Loucy (cell line): Measurements from ENCODE around the gene NOTCH3.
A peak's percentile ranks its signal among the peaks of the same experiment; 100 is the strongest.

ENCODE experiments used
- H2AFZ ChIP-seq: fragments of 200-600 bp; sonication (generic); 2 replicates; pipeline ENCODE4 v1.6.0; 2016; ENCODE audit warnings: antibody characterized with exemption, mild to moderate bottlenecking, low read length, moderate library complexity
- H3F3A ChIP-seq: fragments of 200-600 bp; 2 replicates; pipeline ENCODE4 v1.6.0; 2016; ENCODE audit warnings: antibody characterized with exemption, low read depth, mild to moderate bottlenecking
- H3K27me3 ChIP-seq: fragments of 200-600 bp; sonication (generic); 2 replicates; pipeline ENCODE4 v1.6.1; 2014; ENCODE audit warnings: low read length, mild to moderate bottlenecking; ENCODE audit not compliant: insufficient read depth, poor library complexity, severe bottlenecking
- H3K36me3 ChIP-seq: fragments of 200-600 bp; sonication (generic); 2 replicates; pipeline ENCODE4 v1.6.1; 2016; ENCODE audit warnings: low read length; ENCODE audit not compliant: insufficient read depth
- H3K4me1 ChIP-seq: fragments of 200-600 bp; sonication (generic); 2 replicates; pipeline ENCODE4 v1.5.1; 2014; ENCODE audit warnings: low read length, mild to moderate bottlenecking; ENCODE audit not compliant: insufficient read depth, poor library complexity, severe bottlenecking
- H3K4me2 ChIP-seq: fragments of 200-600 bp; sonication (generic); 2 replicates; pipeline ENCODE4 v1.6.0; 2014; ENCODE audit warnings: antibody characterized with exemption, low read length, low read depth, mild to moderate bottlenecking; ENCODE audit not compliant: poor library complexity, severe bottlenecking
- H3K4me3 ChIP-seq: fragments of 200-600 bp; sonication (generic); 2 replicates; pipeline ENCODE4 v1.5.1; 2014; ENCODE audit warnings: low read length, mild to moderate bottlenecking, mixed read lengths; ENCODE audit not compliant: poor library complexity, severe bottlenecking
- H3K79me2 ChIP-seq: fragments of 200-600 bp; sonication (generic); 2 replicates; pipeline ENCODE4 v1.6.1; 2014; ENCODE audit warnings: low read length; ENCODE audit not compliant: insufficient read depth
- H3K9ac ChIP-seq: fragments of 200-600 bp; sonication (generic); 2 replicates; pipeline ENCODE4 v1.6.0; 2014; ENCODE audit warnings: mild to moderate bottlenecking, low read depth, low read length, moderate library complexity; ENCODE audit not compliant: poor library complexity, severe bottlenecking
- H3K9me2 ChIP-seq: fragments of 200-600 bp; sonication (generic); replicated peaks from 2 replicates; pipeline ENCODE4 v1.6.1; 2016; ENCODE audit warnings: low read depth, low read length, mixed read lengths
- H3K9me3 ChIP-seq: fragments of 200-600 bp; sonication (generic); 2 replicates; pipeline ENCODE4 v1.6.1; 2014; ENCODE audit warnings: mild to moderate bottlenecking, antibody characterized with exemption, low read length, low read depth; ENCODE audit not compliant: insufficient read depth
- H4K20me1 ChIP-seq: fragments of 200-600 bp; sonication (generic); 2 replicates; pipeline ENCODE4 v1.6.0; 2014; ENCODE audit warnings: antibody characterized with exemption, low read length, mild to moderate bottlenecking; ENCODE audit not compliant: insufficient read depth, poor library complexity, severe bottlenecking
- CTCF ChIP-seq: fragments of 200-600 bp; sonication (generic); conservative IDR thresholded peaks from 2 replicates; pipeline ENCODE4 v1.5.1; 2014; ENCODE audit warnings: mild to moderate bottlenecking, antibody characterized with exemption, low read length
- EZH2phosphoT487 ChIP-seq: fragments of 200-600 bp; IDR thresholded peaks from 2 replicates; pipeline ENCODE4 v1.6.1; 2018; ENCODE audit warnings: antibody characterized with exemption, mild to moderate bottlenecking, moderate library complexity, borderline replicate concordance

The NOTCH3 gene

DNA sequence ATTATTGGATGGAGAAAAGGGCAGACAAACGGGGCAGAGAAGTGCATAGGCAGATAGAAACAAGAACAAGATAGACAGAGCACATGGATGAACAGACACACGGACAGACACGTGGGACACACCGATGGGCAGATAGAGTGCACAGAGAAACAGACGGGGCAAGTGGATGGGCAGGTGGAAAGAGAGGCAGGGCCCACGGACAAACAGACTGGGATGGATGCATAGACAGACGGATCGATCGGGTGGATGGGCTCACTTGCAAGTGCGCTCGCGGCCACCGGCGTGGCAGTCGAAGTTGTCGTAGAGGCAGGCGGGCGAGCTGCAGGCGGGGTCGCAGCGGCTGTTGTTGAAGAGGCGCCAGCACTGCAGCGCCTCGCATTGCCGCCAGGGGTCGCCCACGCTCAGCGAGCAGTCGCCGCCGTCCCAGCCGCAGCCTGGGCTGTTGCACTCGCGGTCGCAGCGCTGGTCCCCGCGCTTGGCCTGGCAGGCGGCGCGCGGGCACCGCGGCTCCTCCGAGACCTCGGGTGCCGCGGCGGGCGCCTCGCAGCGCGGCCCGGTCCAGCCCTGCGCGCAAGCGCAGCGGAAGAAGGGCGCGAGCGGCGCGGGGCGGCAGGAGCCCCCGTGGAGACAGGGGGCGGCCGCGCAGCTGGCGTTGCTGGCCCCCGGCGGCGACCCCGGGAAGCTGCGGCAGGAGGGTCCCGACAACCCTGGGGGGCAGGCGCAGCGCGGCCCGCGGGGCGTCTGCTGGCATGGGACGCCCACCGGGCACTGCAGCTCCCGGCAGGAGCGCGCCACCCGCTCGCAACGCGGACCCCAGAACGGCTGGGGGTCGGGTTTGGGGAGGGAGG lies 23.3 kb downstream of the NOTCH3 start:
- H3K4me2 ChIP-seq = no peak overlapping the region
- TF ChIP-seq CTCF = peak; percentile 34
- no peak for TF ChIP-seq EZH2phosphoT487
- H4K20me1 ChIP-seq = no peaks in the 10 kb centered on the region
- no peaks in the 10 kb centered on the region for H3F3A ChIP-seq
- no peaks in the 10 kb centered on the region for H3K79me2 ChIP-seq
- no peaks in the 10 kb centered on the region for H3K9me3 ChIP-seq
- no peaks in the 10 kb centered on the region for H3K27me3 ChIP-seq
- H3K9me2 ChIP-seq = no peaks in the 10 kb centered on the region
- no peak overlapping the region for H2AFZ ChIP-seq
- H3K4me3 ChIP-seq = no peak overlapping the region
- H3K9ac ChIP-seq = no peak overlapping the region
- H3K36me3 ChIP-seq = no peaks in the 10 kb centered on the region
- no peaks in the 10 kb centered on the region for H3K4me1 ChIP-seq

- no peak overlapping the region for H2AFZ ChIP-seq
- TF ChIP-seq EZH2phosphoT487 = no peak
- TF ChIP-seq CTCF = no peak
- H3K4me1 ChIP-seq = no peaks in the 10 kb centered on the region
- H3K79me2 ChIP-seq = no peaks in the 10 kb centered on the region
- no peaks in the 10 kb centered on the region for H3K27me3 ChIP-seq
- H3K9ac ChIP-seq = no peak overlapping the region
- H3F3A ChIP-seq = no peaks in the 10 kb centered on the region
- H3K4me3 ChIP-seq = no peak overlapping the region
- H3K9me3 ChIP-seq = no peaks in the 10 kb centered on the region
- no peaks in the 10 kb centered on the region for H3K36me3 ChIP-seq
- H3K9me2 ChIP-seq = no peaks in the 10 kb centered on the region
- no peak overlapping the region for H3K4me2 ChIP-seq
- H4K20me1 ChIP-seq = no peaks in the 10 kb centered on the region
Observed at GRCh38 chr19:15175609-15176008, 25.2 kb downstream of the NOTCH3 start.

GRCh38 chr19:15173746-15174404 lies 26.9 kb downstream of the NOTCH3 start:
- no peaks in the 10 kb centered on the region for H3K36me3 ChIP-seq
- no peaks in the 10 kb centered on the region for H3F3A ChIP-seq
- no peaks in the 10 kb centered on the region for H3K9me3 ChIP-seq
- no peaks in the 10 kb centered on the region for H4K20me1 ChIP-seq
- H3K9ac ChIP-seq = no peak overlapping the region
- no peaks in the 10 kb centered on the region for H3K27me3 ChIP-seq
- TF ChIP-seq EZH2phosphoT487 = no peak
- peak; percentile 58 for TF ChIP-seq CTCF
- no peaks in the 10 kb centered on the region for H3K4me1 ChIP-seq
- H3K4me2 ChIP-seq = no peak overlapping the region
- no peak overlapping the region for H3K4me3 ChIP-seq
- no peak overlapping the region for H2AFZ ChIP-seq
- H3K79me2 ChIP-seq = no peaks in the 10 kb centered on the region
- H3K9me2 ChIP-seq = no peaks in the 10 kb centered on the region
